Tibial artery (tissue), 4 donors: ENCODE data around the gene GALNS.

Source experiments
- DNase-seq, 2 donors: peaks; one replicate each; pipeline ENCODE4 v3.0.0-alpha.2; 2019
- H3K27ac ChIP-seq, 2 donors: fragments of 200-600 bp; sonication (generic) in 1 of 2; 1 replicate in 1 of 2; 2 replicates in 1 of 2; pipeline ENCODE4 v1.5.1; 2018 to 2019; ENCODE audit warnings: mild to moderate bottlenecking in 1 of 2
- H3K27me3 ChIP-seq, 2 donors: fragments of 200-600 bp; sonication (generic) in 1 of 2; one replicate each; pipeline versions ENCODE4 v1.5.1 to v1.6.0; 2016 to 2019
- H3K36me3 ChIP-seq, 3 donors: fragments of 200-600 bp; sonication (generic) in 2 of 3; one replicate each; pipeline ENCODE4 v1.5.1; 2016 to 2019; ENCODE audit warnings: mild to moderate bottlenecking in 2 of 3
- H3K4me1 ChIP-seq, 4 donors: fragments of 200-600 bp; sonication (generic) in 2 of 4; 1 replicate in 3 of 4; 2 replicates in 1 of 4; pipeline ENCODE4 v1.5.1; 2016 to 2019
- H3K4me3 ChIP-seq, 2 donors: fragments of 200-600 bp; sonication (generic) in 1 of 2; 1 replicate in 1 of 2; 2 replicates in 1 of 2; pipeline ENCODE4 v1.5.1; 2018 to 2019; ENCODE audit warnings: mild to moderate bottlenecking in 2 of 2
- H3K9me3 ChIP-seq, 3 donors: fragments of 200-600 bp; sonication (generic) in 1 of 3; one replicate each; pipeline ENCODE4 v1.5.1; 2016 to 2019
- intact Hi-C: fragments of 100-400 bp; cut with DNase I; formaldehyde crosslinking; loops from one replicate; pipeline ENCODE4 v1.15.0; 2023; ENCODE audit warnings: low total_unique reads
- TF ChIP-seq, protein P1 (sequence below), 2 experiments: fragments of 200-600 bp in 1 of 2; fragments of 450-650 bp in 1 of 2; IDR thresholded peaks; one replicate each; pipeline ENCODE4 v1.5.1; 2017 to 2019; ENCODE audit warnings: antibody characterized with exemption in 2 of 2, mild to moderate bottlenecking in 1 of 2, moderate library complexity in 1 of 2

Gene GALNS

DNA sequence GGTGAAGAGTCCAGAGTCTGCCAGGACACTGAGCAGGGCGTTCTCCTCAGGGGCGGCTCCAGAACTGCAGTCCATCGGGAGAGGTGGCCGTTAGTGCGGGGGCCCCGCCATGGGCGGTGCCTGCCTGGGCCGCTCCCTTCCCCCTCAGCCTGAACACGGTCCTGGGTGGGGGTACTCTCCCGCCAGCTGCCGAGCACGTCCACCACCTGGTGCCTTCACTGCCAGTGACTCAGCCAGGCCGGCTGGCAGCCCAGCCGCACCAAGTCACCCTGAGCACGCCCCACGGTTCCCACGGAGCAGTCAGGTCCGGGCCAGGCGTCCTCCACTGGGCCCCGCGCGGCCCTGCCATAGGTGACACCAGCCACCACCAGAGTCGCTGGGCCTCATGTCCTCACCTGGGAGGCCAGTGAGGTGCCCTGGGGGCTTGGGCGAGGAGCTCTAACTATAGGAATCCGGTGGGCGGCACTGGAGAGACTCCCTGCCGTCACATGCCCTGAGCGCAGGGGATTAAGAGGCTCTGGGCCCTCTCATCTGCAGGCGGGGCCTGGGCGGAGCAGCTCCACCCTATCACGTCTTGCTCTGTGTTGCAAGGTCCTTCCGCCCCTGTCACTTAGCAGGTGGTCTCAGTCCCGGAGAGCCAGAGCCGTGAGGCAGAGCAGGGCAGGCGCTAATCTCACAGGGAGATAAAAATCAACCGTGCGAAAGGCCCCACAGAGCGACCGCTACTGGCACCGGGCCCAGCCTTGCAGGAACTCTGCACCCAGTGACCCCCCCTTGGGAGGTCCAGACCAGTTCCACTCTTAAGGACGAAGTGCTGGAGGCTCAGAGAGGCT lies 86.1 kb downstream of the GALNS start:
- DNase-seq, result no peak
- intact Hi-C loops, result no loop called here
- H3K27me3 ChIP-seq, result no peaks in the 10 kb centered on the region
- no peak overlapping the region for H3K27ac ChIP-seq
- H3K4me1 ChIP-seq, result peaks cover 0 to 89% (median 62%) of the 10 kb centered on the region in 4 donors
- no peaks in the 10 kb centered on the region for H3K36me3 ChIP-seq
- H3K9me3 ChIP-seq, result no peaks in the 10 kb centered on the region
- H3K4me3 ChIP-seq, result no peak overlapping the region
- TF ChIP-seq, protein P1, sequence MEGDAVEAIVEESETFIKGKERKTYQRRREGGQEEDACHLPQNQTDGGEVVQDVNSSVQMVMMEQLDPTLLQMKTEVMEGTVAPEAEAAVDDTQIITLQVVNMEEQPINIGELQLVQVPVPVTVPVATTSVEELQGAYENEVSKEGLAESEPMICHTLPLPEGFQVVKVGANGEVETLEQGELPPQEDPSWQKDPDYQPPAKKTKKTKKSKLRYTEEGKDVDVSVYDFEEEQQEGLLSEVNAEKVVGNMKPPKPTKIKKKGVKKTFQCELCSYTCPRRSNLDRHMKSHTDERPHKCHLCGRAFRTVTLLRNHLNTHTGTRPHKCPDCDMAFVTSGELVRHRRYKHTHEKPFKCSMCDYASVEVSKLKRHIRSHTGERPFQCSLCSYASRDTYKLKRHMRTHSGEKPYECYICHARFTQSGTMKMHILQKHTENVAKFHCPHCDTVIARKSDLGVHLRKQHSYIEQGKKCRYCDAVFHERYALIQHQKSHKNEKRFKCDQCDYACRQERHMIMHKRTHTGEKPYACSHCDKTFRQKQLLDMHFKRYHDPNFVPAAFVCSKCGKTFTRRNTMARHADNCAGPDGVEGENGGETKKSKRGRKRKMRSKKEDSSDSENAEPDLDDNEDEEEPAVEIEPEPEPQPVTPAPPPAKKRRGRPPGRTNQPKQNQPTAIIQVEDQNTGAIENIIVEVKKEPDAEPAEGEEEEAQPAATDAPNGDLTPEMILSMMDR (IDR thresholded peaks at IDR 0.05), result no peak

DNA sequence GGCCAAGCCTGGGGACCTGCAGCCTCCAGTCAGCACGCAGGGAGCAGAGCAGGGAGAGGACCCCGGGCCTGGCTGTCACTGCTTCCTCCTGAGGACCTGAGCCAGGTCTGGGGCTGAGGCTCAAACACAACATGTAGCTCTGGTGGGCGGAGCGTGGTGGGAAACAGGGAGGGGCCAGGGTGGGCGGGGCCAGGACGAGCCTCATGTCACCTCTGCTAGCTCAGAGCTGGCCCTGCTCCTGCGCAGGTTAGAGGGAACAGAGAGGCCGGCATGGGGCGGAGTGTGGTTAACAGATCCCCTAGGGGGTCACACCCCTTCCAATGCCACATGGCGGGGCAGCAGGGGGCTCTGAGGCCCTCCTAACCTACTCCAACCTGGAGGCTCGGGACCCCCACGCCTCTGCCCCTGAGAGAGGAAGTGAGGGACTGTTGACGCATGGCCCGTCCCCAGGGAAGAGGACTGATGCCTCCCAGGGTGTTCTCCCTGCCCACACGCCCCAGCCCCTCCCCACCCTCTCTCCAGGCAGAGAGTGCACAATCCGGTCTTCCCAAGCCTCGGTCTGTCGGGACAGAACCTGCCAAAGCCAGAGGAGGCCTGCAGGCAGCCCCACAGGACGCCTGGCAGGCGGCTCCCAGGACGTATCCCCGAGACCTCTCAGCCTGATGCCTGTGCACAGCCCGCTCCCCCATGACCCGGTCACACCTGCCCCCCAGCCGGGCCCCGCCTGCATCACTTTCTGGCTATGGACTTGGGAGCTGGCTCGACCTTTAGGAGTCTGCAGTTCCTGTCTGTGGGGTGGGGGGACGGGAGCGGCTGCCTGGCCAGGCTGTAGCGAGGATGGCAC lies 86.9 kb downstream of the GALNS start:
- Histone ChIP-seq H3K4me3 (no peak overlapping the region), H3K36me3 (no peaks in the 10 kb centered on the region), H3K9me3 (no peaks in the 10 kb centered on the region), H3K27ac (no peak overlapping the region), H3K27me3 (no peaks in the 10 kb centered on the region), H3K4me1 (peaks cover 0 to 94% (median 62%) of the 10 kb centered on the region in 4 donors)
- no peak for DNase-seq
- TF ChIP-seq, protein P1 (IDR thresholded peaks at IDR 0.05), result no peak
- intact Hi-C loops, result no loop called here

DNA sequence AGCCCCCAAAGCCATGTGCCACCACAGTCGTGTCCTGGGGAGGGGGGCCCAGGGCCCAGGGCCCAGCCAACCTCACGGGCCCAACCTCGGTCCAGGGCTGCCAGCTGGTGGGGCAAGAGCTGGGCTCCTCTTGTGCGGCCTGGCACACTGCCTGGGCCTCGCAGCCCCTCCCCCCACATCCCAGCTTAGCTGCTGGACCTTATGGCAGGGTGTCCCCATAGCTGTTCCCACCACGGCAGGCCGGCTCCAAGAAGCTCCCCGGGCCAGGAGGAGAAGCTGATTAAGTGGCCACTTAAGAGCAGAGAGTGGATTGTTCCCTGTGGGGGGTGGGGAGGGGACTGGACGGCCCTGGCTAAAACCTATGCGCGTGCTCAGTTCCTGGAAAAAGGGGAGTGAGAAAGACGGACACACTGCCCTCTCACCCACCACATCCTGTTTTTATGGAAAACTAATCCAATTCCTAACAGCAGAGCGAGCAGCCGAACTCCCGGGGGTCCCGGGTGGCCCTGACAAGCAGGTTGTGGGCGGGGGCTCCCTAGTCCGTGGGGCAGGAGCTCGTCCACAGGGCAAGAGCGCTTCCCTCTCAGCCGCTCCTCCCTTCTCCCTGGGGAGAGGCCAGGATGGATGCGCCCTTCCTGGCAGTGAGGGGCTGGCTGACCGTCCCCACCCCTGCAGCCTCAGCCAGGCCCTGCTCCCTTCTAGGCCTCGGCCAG lies 88.5 kb downstream of the GALNS start:
- H3K4me1 ChIP-seq, result peaks cover 0 to 95% (median 51%) of the 10 kb centered on the region in 4 donors
- peak overlapping the region; percentile 2 to 25 for H3K4me3 ChIP-seq

DNA sequence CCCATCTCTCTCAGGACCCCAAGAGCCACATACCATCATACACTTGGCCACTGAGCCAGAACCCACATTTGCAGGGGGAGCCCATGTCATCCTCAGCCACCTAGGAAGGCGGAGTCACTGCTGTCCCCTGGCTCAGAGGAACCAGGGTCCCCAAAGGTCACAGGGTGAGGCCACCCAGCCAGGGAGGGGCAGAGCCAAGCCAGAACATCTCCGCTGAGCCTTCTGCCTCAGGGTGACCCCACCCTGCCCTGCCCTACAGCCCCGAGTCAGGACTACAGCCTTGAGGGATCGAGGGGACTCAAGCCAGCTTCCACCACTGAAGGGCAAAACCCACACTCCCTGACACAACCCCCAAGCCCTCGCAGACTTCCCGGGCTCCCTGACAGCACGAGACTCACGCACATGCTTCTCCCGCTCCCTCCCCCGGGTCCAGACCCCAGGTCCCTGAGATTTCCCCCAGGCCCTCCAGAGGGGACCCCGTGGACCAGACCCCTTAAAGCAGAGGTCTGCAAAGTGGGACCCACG lies 89.1 kb downstream of the GALNS start:
- no peak overlapping the region for H3K4me3 ChIP-seq

More for the DNA sequence above, 88.5 kb downstream of the GALNS start:
- TF ChIP-seq, protein P1 (IDR thresholded peaks at IDR 0.05), result no peak
- peak; percentile 48 to 80 for DNase-seq
- H3K27ac ChIP-seq, result peak overlapping the region; percentile 29 to 49
- H3K36me3 ChIP-seq, result peaks cover 0 to 9% (median 5%) of the 10 kb centered on the region in 3 donors
- intact Hi-C loops, result no loop called here
- no peaks in the 10 kb centered on the region for H3K27me3 ChIP-seq
- no peaks in the 10 kb centered on the region for H3K9me3 ChIP-seq

More for the DNA sequence above, 89.1 kb downstream of the GALNS start:
- Histone ChIP-seq H3K9me3 (no peaks in the 10 kb centered on the region), H3K27ac (peak overlapping the region; percentile 29 to 49), H3K27me3 (no peaks in the 10 kb centered on the region), H3K4me1 (peaks cover 0 to 94% (median 45%) of the 10 kb centered on the region in 4 donors), H3K36me3 (peaks cover 0 to 9% (median 5%) of the 10 kb centered on the region in 3 donors)
- DNase-seq, result no peak
- TF ChIP-seq, protein P1 (IDR thresholded peaks at IDR 0.05), result no peak
- intact Hi-C loops, result no loop called here
